Stimulated activated naive CD8-positive, alpha-beta T cell treated with anti-CD3 and anti-CD28 coated beads, Interleukin-15, Interleukin-2, amounts not matched to agents 100 ng/mL and 50 ng/mL, for 24 hours (primary cell): ENCODE measurements around the gene SLC22A8.
"Not testable (repeated sequence)": the region's sequence is repeated elsewhere in the genome, so short reads cannot be mapped to it uniquely, and the experiment has no call there.

Experiments
- H3K27ac Mint-ChIP-seq: one replicate; pipeline ENCODE4 v1.8.0; 2021; ENCODE audit warnings: mild to moderate bottlenecking, mixed read lengths
- H3K27me3 Mint-ChIP-seq: one replicate; pipeline ENCODE4 v1.8.0; 2021; ENCODE audit warnings: mixed read lengths
- H3K36me3 Mint-ChIP-seq: one replicate; pipeline ENCODE4 v1.8.0; 2021; ENCODE audit warnings: low read depth, mixed read lengths
- H3K4me1 Mint-ChIP-seq: one replicate; pipeline ENCODE4 v1.8.0; 2021; ENCODE audit warnings: low read depth, mixed read lengths
- H3K4me3 Mint-ChIP-seq: one replicate; pipeline ENCODE4 v1.8.0; 2021; ENCODE audit warnings: mild to moderate bottlenecking, mixed read lengths
- H3K9me3 Mint-ChIP-seq: one replicate; pipeline ENCODE4 v1.8.0; 2021; ENCODE audit warnings: mixed read lengths

SLC22A8 gene

GRCh38 chr11:62974848-62975522 is 40.7 kb downstream of the SLC22A8 start:
- H3K4me3 Mint-ChIP-seq, result no peak overlapping the region
- no peaks in the 10 kb centered on the region for H3K4me1 Mint-ChIP-seq
- no peaks in the 10 kb centered on the region for H3K9me3 Mint-ChIP-seq
- H3K27me3 Mint-ChIP-seq, result peaks cover 15% of the 10 kb centered on the region
- no peaks in the 10 kb centered on the region for H3K36me3 Mint-ChIP-seq
- no peak overlapping the region for H3K27ac Mint-ChIP-seq

- no peaks in the 10 kb centered on the region for H3K36me3 Mint-ChIP-seq
Measured at GRCh38 chr11:62965574-62965973, 50.1 kb downstream of the SLC22A8 start.

GRCh38 chr11:62962391-62962790 is 53.2 kb downstream of the SLC22A8 start:
- no peak overlapping the region for H3K4me3 Mint-ChIP-seq
- no peaks in the 10 kb centered on the region for H3K9me3 Mint-ChIP-seq
- peaks cover 29% of the 10 kb centered on the region for H3K27me3 Mint-ChIP-seq
- no peaks in the 10 kb centered on the region for H3K36me3 Mint-ChIP-seq
- H3K27ac Mint-ChIP-seq, result no peak overlapping the region
- no peaks in the 10 kb centered on the region for H3K4me1 Mint-ChIP-seq

More at GRCh38 chr11:62965574-62965973, 50.1 kb downstream of the SLC22A8 start:
- Mint-ChIP-seq H3K4me1 (no peaks in the 10 kb centered on the region), H3K27me3 (peaks cover 47% of the 10 kb centered on the region), H3K4me3 (no peak overlapping the region), H3K9me3 (no peaks in the 10 kb centered on the region), H3K27ac (no peak overlapping the region)

GRCh38 chr11:62961017-62961570 is 54.5 kb downstream of the SLC22A8 start:
- Mint-ChIP-seq H3K4me1 (no peaks in the 10 kb centered on the region), H3K4me3 (no peak overlapping the region), H3K27me3 (peaks cover 23% of the 10 kb centered on the region), H3K36me3 (no peaks in the 10 kb centered on the region), H3K9me3 (no peaks in the 10 kb centered on the region), H3K27ac (no peak overlapping the region)

- no peak overlapping the region for H3K27ac Mint-ChIP-seq
- no peaks in the 10 kb centered on the region for H3K4me1 Mint-ChIP-seq
- H3K9me3 Mint-ChIP-seq, result no peaks in the 10 kb centered on the region
- no peak overlapping the region for H3K4me3 Mint-ChIP-seq
- no peaks in the 10 kb centered on the region for H3K36me3 Mint-ChIP-seq
- H3K27me3 Mint-ChIP-seq, result peaks cover 18% of the 10 kb centered on the region
Measured at GRCh38 chr11:62959422-62959980, 56.1 kb downstream of the SLC22A8 start.

GRCh38 chr11:62958547-62959421 is 56.9 kb downstream of the SLC22A8 start:
- no peak overlapping the region for H3K4me3 Mint-ChIP-seq
- H3K9me3 Mint-ChIP-seq, result no peaks in the 10 kb centered on the region
- no peaks in the 10 kb centered on the region for H3K4me1 Mint-ChIP-seq
- H3K36me3 Mint-ChIP-seq, result no peaks in the 10 kb centered on the region
- H3K27ac Mint-ChIP-seq, result no peak overlapping the region
- peaks cover 18% of the 10 kb centered on the region for H3K27me3 Mint-ChIP-seq

GRCh38 chr11:62957147-62957546 is 58.5 kb downstream of the SLC22A8 start:
- Mint-ChIP-seq H3K27me3 (peaks cover 12% of the 10 kb centered on the region), H3K4me3 (no peak overlapping the region)

GRCh38 chr11:62954478-62954877 is 61.2 kb downstream of the SLC22A8 start:
- H3K9me3 Mint-ChIP-seq, result no peaks in the 10 kb centered on the region
- H3K27ac Mint-ChIP-seq, result no peak overlapping the region
- no peaks in the 10 kb centered on the region for H3K36me3 Mint-ChIP-seq
- H3K27me3 Mint-ChIP-seq, result peaks cover 12% of the 10 kb centered on the region
- no peak overlapping the region for H3K4me3 Mint-ChIP-seq
- no peaks in the 10 kb centered on the region for H3K4me1 Mint-ChIP-seq

More at GRCh38 chr11:62957147-62957546, 58.5 kb downstream of the SLC22A8 start:
- Mint-ChIP-seq H3K27ac (no peak overlapping the region), H3K36me3 (no peaks in the 10 kb centered on the region), H3K4me1 (no peaks in the 10 kb centered on the region), H3K9me3 (no peaks in the 10 kb centered on the region)

- H3K4me3 Mint-ChIP-seq, result no peak overlapping the region
- H3K9me3 Mint-ChIP-seq, result no peaks in the 10 kb centered on the region
- no peaks in the 10 kb centered on the region for H3K4me1 Mint-ChIP-seq
- H3K27ac Mint-ChIP-seq, result no peak overlapping the region
- H3K36me3 Mint-ChIP-seq, result no peaks in the 10 kb centered on the region
- peaks cover 12% of the 10 kb centered on the region for H3K27me3 Mint-ChIP-seq
Measured at GRCh38 chr11:62953811-62954210, 61.8 kb downstream of the SLC22A8 start.

GRCh38 chr11:62948765-62949320 is 66.8 kb downstream of the SLC22A8 start:
- no peaks in the 10 kb centered on the region for H3K4me1 Mint-ChIP-seq
- no peaks in the 10 kb centered on the region for H3K9me3 Mint-ChIP-seq
- no peak overlapping the region for H3K27ac Mint-ChIP-seq
- no peak overlapping the region for H3K4me3 Mint-ChIP-seq
- H3K36me3 Mint-ChIP-seq, result no peaks in the 10 kb centered on the region
- peaks cover 10% of the 10 kb centered on the region for H3K27me3 Mint-ChIP-seq

GRCh38 chr11:62945538-62945937 is 70.1 kb downstream of the SLC22A8 start:
- not testable (repeated sequence) for H3K27ac Mint-ChIP-seq, H3K9me3 Mint-ChIP-seq, H3K4me3 Mint-ChIP-seq, H3K4me1 Mint-ChIP-seq, H3K36me3 Mint-ChIP-seq
- peaks cover 16% of the 10 kb centered on the region for H3K27me3 Mint-ChIP-seq
